Panc1 (cell line): Measurements from ENCODE around the gene HS2ST1. TPM values are rescaled to one million over a fixed set of nuclear protein-coding genes. Genes with fewer than 3 reads are reported as not detected.

Experiments
- ATAC-seq: fragments of 200-7000 bp; cut with Tn5 transposase; 2 replicates; pipeline ENCODE4 v1.9.1; 2020; ENCODE audit warnings: mild to moderate bottlenecking, moderate library complexity
- BruUV-seq: library from RNA; stranded (reverse); fragments of 400-500 nt; replicated peaks from 2 replicates; lab custom pipeline; 2021; lab: Mats Ljungman, UMichigan
- CTCF ChIA-PET: fragments of 300-600 bp; sonication (Branson Sonifier 250); formaldehyde crosslinking; loops from one replicate; lab custom pipeline; 2022; ENCODE audit warnings: antibody characterized with exemption; lab: Charles Lee
- POLR2A ChIA-PET: fragments of 300-600 bp; sonication (Branson Sonifier 250); formaldehyde crosslinking; loops from one replicate; lab custom pipeline; 2022; ENCODE audit warnings: antibody characterized with exemption; lab: Charles Lee
- DNase-seq: peaks from one replicate; pipeline ENCODE4 v3.0.0-alpha.2; 2010; ENCODE audit warnings: low read depth, low spot score
- H3K27ac ChIP-seq: 2 replicates; pipeline ENCODE4 v1.5.1; 2011; ENCODE audit warnings: mild to moderate bottlenecking, low read length, inconsistent platforms
- H3K27me3 ChIP-seq: fragments of 200-500 bp; sonication (Bioruptor generic); 2 replicates; pipeline ENCODE4 v1.6.0; 2014; ENCODE audit warnings: low read length, inconsistent platforms; ENCODE audit not compliant: control insufficient read depth, insufficient read depth
- H3K36me3 ChIP-seq: fragments of 200-500 bp; sonication (Bioruptor generic); 2 replicates; pipeline ENCODE4 v1.5.1; 2014; ENCODE audit warnings: inconsistent platforms, mild to moderate bottlenecking, low read length, moderate library complexity; ENCODE audit not compliant: control insufficient read depth, insufficient read depth
- H3K4me1 ChIP-seq: 2 replicates; pipeline ENCODE4 v1.5.1; 2011; ENCODE audit warnings: inconsistent platforms, mild to moderate bottlenecking, low read length, moderate library complexity; ENCODE audit not compliant: control insufficient read depth, insufficient read depth
- H3K4me3 ChIP-seq, 2 experiments: 2 replicates each; pipeline ENCODE4 v1.5.1; 2011 to 2012; ENCODE audit warnings: low read depth in 2 of 2, low read length in 2 of 2, mild to moderate bottlenecking in 2 of 2, inconsistent platforms in 1 of 2, moderate library complexity in 1 of 2
- H3K9me3 ChIP-seq: fragments of 200-500 bp; sonication (Bioruptor generic); 2 replicates; pipeline ENCODE4 v1.5.1; 2014; ENCODE audit warnings: low read depth, mild to moderate bottlenecking, inconsistent platforms, low read length, moderate library complexity; ENCODE audit not compliant: control insufficient read depth, insufficient read depth
- CTCF ChIP-seq: fragments of 450-650 bp; IDR thresholded peaks from 2 replicates; pipeline ENCODE4 v1.5.1; 2017; ENCODE audit warnings: mild to moderate bottlenecking
- POLR2AphosphoS5 ChIP-seq: IDR thresholded peaks from 2 replicates; pipeline ENCODE4 v1.6.1; 2012; ENCODE audit warnings: mild to moderate bottlenecking, low read depth, low read length, moderate library complexity
- REST ChIP-seq, 2 experiments: IDR thresholded peaks; 2 replicates each; pipeline ENCODE4 v1.6.1; 2011 to 2012; ENCODE audit warnings: low read depth in 2 of 2, control low read depth in 1 of 2, low read length in 1 of 2, mild to moderate bottlenecking in 1 of 2, moderate library complexity in 1 of 2; ENCODE audit not compliant: insufficient read depth in 1 of 2
- SIN3A ChIP-seq: IDR thresholded peaks from 2 replicates; pipeline ENCODE4 v1.6.1; 2012; ENCODE audit warnings: low read depth, mild to moderate bottlenecking, low read length, moderate library complexity, borderline replicate concordance; ENCODE audit not compliant: insufficient read depth
- TCF7L2 ChIP-seq: IDR thresholded peaks from 2 replicates; pipeline ENCODE4 v1.6.1; 2011; ENCODE audit warnings: mild to moderate bottlenecking, low read depth, low read length, inconsistent platforms
- in situ Hi-C: cut with HindIII; loops from 2 replicates; pipeline ENCODE4 v1.10.0; 2016; ENCODE audit warnings: low sequenced_read_pairs, low pct_unique_long_range_greater_than_20kb
- intact Hi-C: fragments of 100-400 bp; cut with micrococcal nuclease; formaldehyde crosslinking; loops from one replicate; pipeline ENCODE4 v1.10.0; 2022; ENCODE audit not compliant: unreplicated experiment
- total RNA-seq: library from RNA; stranded (reverse); gene quantifications from one replicate; pipeline ENCODE4 v1.2.1, GENCODE V29; 2021; ENCODE audit not compliant: unreplicated experiment

Gene HS2ST1
- total RNA-seq, 1 experiment from 2014 or later, result 81.0 TPM

GRCh38 chr1:87134061-87134460, 219.6 kb downstream of the HS2ST1 start:
- H3K27me3 ChIP-seq, result peaks cover 6% of the 10 kb centered on the region
- in situ Hi-C loops, result no loop called here
- ATAC-seq (no peak), DNase-seq (no peak)
- intact Hi-C loops, result loop anchor here (10.0 kb wide), 2 partner anchors 151 to 191 kb away; partner anchors contain the start of gene LMO4
- H3K36me3 ChIP-seq, result no peaks in the 10 kb centered on the region
- no peaks in the 10 kb centered on the region for H3K4me1 ChIP-seq
- BruUV-seq, result no TSS peak
- H3K9me3 ChIP-seq, result no peaks in the 10 kb centered on the region
- H3K27ac ChIP-seq, result no peak overlapping the region
- TF ChIP-seq POLR2AphosphoS5 (no peak), TCF7L2 (no peak), SIN3A (no peak), CTCF (no peak), REST (IDR thresholded peaks at IDR 0.05; ENCODE audit: insufficient read depth in 1 of 2, low read depth in 2 of 2, low read length in 1 of 2) (no peak)
- POLR2A ChIA-PET, result no interaction called here
- no peak overlapping the region for H3K4me3 ChIP-seq
- CTCF ChIA-PET, result interaction anchor here (0.6 kb wide), 1 partner anchor 18 kb away, joined by 3 read pairs; no protein-coding TSS in a partner anchor

GRCh38 chr1:87134625-87135328, 220.3 kb downstream of the HS2ST1 start:
- Histone ChIP-seq H3K4me1 (no peaks in the 10 kb centered on the region), H3K27ac (no peak overlapping the region), H3K4me3 (no peak overlapping the region), H3K36me3 (no peaks in the 10 kb centered on the region), H3K9me3 (no peaks in the 10 kb centered on the region), H3K27me3 (peaks cover 6% of the 10 kb centered on the region)
- ChIA-PET POLR2A (interaction anchor here (0.6 kb wide), 1 partner anchor 17 kb away, joined by 3 read pairs; no protein-coding TSS in a partner anchor), CTCF (interaction anchor here (0.6 kb wide), 1 partner anchor 19 kb away, joined by 3 read pairs; no protein-coding TSS in a partner anchor)
- intact Hi-C loops, result loop anchor here (10.0 kb wide), 2 partner anchors 150 to 190 kb away; partner anchors contain the start of gene LMO4
- in situ Hi-C loops, result no loop called here
- DNase-seq, result no peak
- no TSS peak for BruUV-seq
- TF ChIP-seq POLR2AphosphoS5 (no peak), TCF7L2 (no peak), CTCF (no peak), SIN3A (no peak), REST (IDR thresholded peaks at IDR 0.05; ENCODE audit: insufficient read depth in 1 of 2, low read depth in 2 of 2, low read length in 1 of 2) (no peak)
- no peak for ATAC-seq
